ENCODE measurements around the gene CR2. TPM values are rescaled to one million over a fixed set of nuclear protein-coding genes. Genes with fewer than 3 reads are reported as not detected.
"Not testable (repeated sequence)": the region's sequence is repeated elsewhere in the genome, so short reads cannot be mapped to it uniquely, and the experiment has no call there.

CR2 gene
- total and polyA plus RNA-seq, 4 experiments from 2014 or later = 1.9 to 6.7 (median 3.9) TPM

DNA sequence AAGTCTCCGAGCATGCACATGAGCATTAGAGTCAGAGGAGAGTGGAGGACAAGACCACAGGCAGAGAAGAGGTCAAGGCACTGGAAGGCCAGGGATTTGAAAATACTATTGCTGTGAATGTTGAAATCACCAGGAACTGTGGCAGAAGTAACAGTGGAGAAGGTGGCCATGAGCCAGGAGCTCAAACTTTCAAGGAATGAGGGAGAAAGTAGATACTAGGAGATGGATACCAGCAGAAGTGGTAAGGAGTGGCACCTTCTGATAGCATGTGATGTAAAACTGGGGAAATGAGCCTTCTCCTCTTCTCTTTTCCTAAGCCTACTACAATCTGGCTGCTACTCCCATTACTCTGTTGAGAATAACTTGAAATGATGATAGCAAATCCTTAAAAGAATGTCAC is 40.0 kb downstream of the CR2 start:
- Histone ChIP-seq H3K4me1 (ENCODE audit: insufficient read depth, low read length) (peaks cover 6% of the 10 kb centered on the region), H3K27ac (ENCODE audit: low read depth, low read length) (no peak overlapping the region), H3K9me3 (ENCODE audit: control insufficient read depth in 1 of 2, low read length in 2 of 2) (no peaks in the 10 kb centered on the region), H3K27me3 (ENCODE audit: insufficient read depth, low read length) (peaks cover 6% of the 10 kb centered on the region), H3K36me3 (ENCODE audit: insufficient read depth, low read length) (no peaks in the 10 kb centered on the region), H3K4me3 (ENCODE audit: low read length in 2 of 2) (no peak overlapping the region)
- peaks cover 9 to 18% of the 10 kb centered on the region in 2 donors for H3K27me3 Mint-ChIP-seq
- ChIA-PET CTCF (ENCODE audit: partially characterized antibody) (no interaction called here), POLR2A (ENCODE audit: partially characterized antibody) (no interaction called here)
- intact Hi-C loops (cut with micrococcal nuclease) = no loop called here
- H3K4me3 Mint-ChIP-seq = no peak overlapping the region
- no peaks in the 10 kb centered on the region for H3K36me3 Mint-ChIP-seq
- DNase-seq = no peak
- H3K27ac Mint-ChIP-seq = no peak overlapping the region
- peaks cover 3 to 13% (median 10%) of the 10 kb centered on the region in 4 donors for H3K4me1 Mint-ChIP-seq
- H3K9me3 Mint-ChIP-seq = no peaks in the 10 kb centered on the region

DNA sequence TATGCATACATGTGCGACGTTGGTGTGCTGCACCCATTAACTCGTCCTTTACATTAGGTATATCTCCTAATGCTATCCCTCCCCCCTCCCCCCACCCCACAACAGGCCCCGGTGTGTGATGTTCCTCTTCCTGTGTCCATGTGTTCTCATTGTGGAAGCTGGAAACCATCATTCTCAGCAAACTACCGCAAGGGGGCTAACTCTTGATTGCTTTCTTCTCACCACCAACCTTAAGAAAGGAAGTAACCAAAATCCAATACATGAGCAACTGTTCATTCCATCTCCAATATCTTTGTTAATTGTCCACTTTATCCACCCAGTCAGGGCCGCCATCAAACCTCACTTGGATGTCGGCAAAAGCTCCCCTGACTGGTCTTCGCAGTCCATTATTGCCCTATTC is 41.2 kb downstream of the CR2 start:
- H3K4me3 ChIP-seq (ENCODE audit: low read length in 2 of 2); H3K9me3 ChIP-seq (ENCODE audit: control insufficient read depth in 1 of 2, low read length in 2 of 2); H3K36me3 ChIP-seq (ENCODE audit: insufficient read depth, low read length); intact Hi-C loops (cut with micrococcal nuclease); H3K27ac Mint-ChIP-seq; H3K9me3 Mint-ChIP-seq; H3K27me3 ChIP-seq (ENCODE audit: insufficient read depth, low read length); H3K36me3 Mint-ChIP-seq; H3K4me1 ChIP-seq (ENCODE audit: insufficient read depth, low read length); DNase-seq; H3K27ac ChIP-seq (ENCODE audit: low read depth, low read length): not testable (repeated sequence)
- ChIA-PET POLR2A (ENCODE audit: partially characterized antibody) (interaction anchor here (1.0 to 1.3 kb wide), 2 partner anchors 31 to 40 kb away, joined by 4 to 5 read pairs; no protein-coding TSS in a partner anchor), CTCF (ENCODE audit: partially characterized antibody) (interaction anchor here (0.9 to 2.0 kb wide), 3 partner anchors 41 to 411 kb away, joined by 5 to 12 read pairs (median 5); partner anchors contain the start of gene CR2)
- H3K27me3 Mint-ChIP-seq = peaks cover 11 to 20% of the 10 kb centered on the region in 2 donors
- H3K4me1 Mint-ChIP-seq = peaks cover 5 to 13% (median 11%) of the 10 kb centered on the region in 4 donors
- H3K4me3 Mint-ChIP-seq = peak overlapping the region in 5 of 8 donors; percentile 6 to 88 (median 81)

DNA sequence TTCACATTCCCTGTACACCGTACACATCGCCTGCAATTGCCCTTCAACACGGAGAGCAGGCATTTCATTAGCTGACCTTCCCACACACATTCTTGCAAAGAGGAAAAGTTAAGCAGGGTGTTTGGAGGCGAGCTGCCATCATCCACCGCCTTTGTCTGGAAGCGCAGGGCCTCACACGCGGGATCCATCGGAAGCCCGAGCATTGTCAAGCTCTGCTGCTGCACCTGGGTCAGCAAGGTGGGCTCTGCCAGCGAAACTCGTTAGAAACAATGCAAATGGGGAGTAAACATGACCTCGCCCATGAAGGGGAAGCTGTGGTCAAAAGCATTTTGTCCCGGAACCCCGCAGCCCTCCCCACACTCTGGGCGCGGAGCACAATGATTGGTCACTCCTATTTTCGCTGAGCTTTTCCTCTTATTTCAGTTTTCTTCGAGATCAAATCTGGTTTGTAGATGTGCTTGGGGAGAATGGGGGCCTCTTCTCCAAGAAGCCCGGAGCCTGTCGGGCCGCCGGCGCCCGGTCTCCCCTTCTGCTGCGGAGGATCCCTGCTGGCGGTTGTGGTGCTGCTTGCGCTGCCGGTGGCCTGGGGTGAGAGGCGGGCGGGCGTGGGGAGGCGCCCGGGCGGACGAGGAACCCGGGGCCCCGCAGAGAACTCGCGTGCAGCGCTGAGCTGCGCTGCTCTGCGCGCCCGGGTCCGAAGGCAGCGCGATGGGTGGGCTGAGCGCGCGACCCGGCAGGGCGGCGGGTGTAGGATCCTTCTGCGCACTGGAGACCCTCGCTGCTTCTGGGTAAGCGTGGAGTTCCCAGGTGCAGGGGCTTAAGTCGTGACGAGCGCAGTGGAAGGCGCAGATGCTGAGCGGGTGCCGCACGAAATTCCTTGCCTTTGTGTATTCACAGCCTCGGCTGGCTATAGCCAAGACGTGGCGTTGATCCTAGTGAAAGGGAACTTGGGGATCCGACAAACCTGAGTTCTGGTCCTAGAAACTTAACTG is 42.0 kb downstream of the CR2 start, which contains the start of gene CR1:
TSS of gene CR1 (plus strand) at position 357 of the 992 bp plus-strand sequence. CDS start at position 468, 111 bp downstream.
- Histone ChIP-seq H3K9me3 (ENCODE audit: control insufficient read depth in 1 of 2, low read length in 2 of 2) (no peaks in the 10 kb centered on the region), H3K36me3 (ENCODE audit: insufficient read depth, low read length) (no peaks in the 10 kb centered on the region), H3K27ac (ENCODE audit: low read depth, low read length) (no peak within 1 kb of the TSS), H3K4me1 (ENCODE audit: insufficient read depth, low read length) (peaks cover 6% of the 10 kb centered on the region), H3K4me3 (ENCODE audit: low read length in 2 of 2) (peak within 1 kb of the TSS in 1 of 2 donors; percentile 10), H3K27me3 (ENCODE audit: insufficient read depth, low read length) (peaks cover 6% of the 10 kb centered on the region)
- Mint-ChIP-seq H3K4me3 (peak within 1 kb of the TSS; percentile 76 to 88 (median 82)), H3K27ac (peak within 1 kb of the TSS in 5 of 7 donors; percentile 39 to 76 (median 58)), H3K9me3 (no peaks in the 10 kb centered on the region), H3K4me1 (peaks cover 5 to 13% (median 11%) of the 10 kb centered on the region in 4 donors), H3K27me3 (peaks cover 13 to 20% of the 10 kb centered on the region in 2 donors), H3K36me3 (no peaks in the 10 kb centered on the region)
- CTCF ChIA-PET (ENCODE audit: partially characterized antibody) = interaction anchor here (0.9 to 2.0 kb wide), 4 partner anchors 41 to 412 kb away, joined by 3 to 12 read pairs (median 5); partner anchors contain the start of genes C4BPB and CR2
- POLR2A ChIA-PET (ENCODE audit: partially characterized antibody) = interaction anchor here (0.7 to 1.3 kb wide), 4 partner anchors 32 to 42 kb away, joined by 3 to 5 read pairs (median 4); partner anchors contain the start of gene CR2
- DNase-seq = peak in 4 of 5 donors; percentile 17 to 42 (median 30)
- intact Hi-C loops (cut with micrococcal nuclease) = no loop called here

DNA sequence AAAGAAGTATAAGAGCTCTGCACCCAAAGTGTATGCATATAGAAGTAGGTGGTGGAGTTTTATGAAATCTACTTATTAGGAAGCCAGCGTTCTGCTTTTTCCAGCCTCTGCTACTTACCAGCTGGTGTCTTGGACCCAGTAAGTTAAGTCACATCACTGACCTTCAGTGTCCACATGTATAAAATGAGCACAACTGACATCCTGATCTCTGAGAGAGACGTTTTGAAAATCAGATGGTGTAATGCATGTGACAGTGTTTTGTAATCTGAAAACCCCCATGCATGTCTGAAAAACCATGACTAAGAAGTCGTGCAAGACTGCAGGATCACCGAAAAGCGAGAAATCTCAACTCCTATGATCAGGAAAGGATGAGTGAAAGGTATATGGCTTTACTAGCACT is 43.8 kb downstream of the CR2 start:
- Mint-ChIP-seq H3K36me3 (no peaks in the 10 kb centered on the region), H3K27me3 (peaks cover 15 to 26% of the 10 kb centered on the region in 2 donors), H3K27ac (no peak overlapping the region), H3K9me3 (no peaks in the 10 kb centered on the region), H3K4me1 (peaks cover 5 to 13% (median 11%) of the 10 kb centered on the region in 4 donors), H3K4me3 (peak overlapping the region in 2 of 8 donors; percentile 9 to 12)
- intact Hi-C loops (cut with micrococcal nuclease) = no loop called here
- ChIA-PET POLR2A (ENCODE audit: partially characterized antibody) (no interaction called here), CTCF (ENCODE audit: partially characterized antibody) (interaction anchor here (0.6 to 5.2 kb wide), 7 partner anchors 13 to 419 kb away, joined by 3 to 62 read pairs (median 6); partner anchors contain the start of gene CR2)
- H3K27ac ChIP-seq (ENCODE audit: low read depth, low read length) = no peak overlapping the region
- DNase-seq = no peak
- no peaks in the 10 kb centered on the region for H3K36me3 ChIP-seq (ENCODE audit: insufficient read depth, low read length)
- no peaks in the 10 kb centered on the region for H3K9me3 ChIP-seq (ENCODE audit: control insufficient read depth in 1 of 2, low read length in 2 of 2)
- H3K4me1 ChIP-seq (ENCODE audit: insufficient read depth, low read length) = peaks cover 6% of the 10 kb centered on the region
- peaks cover 6% of the 10 kb centered on the region for H3K27me3 ChIP-seq (ENCODE audit: insufficient read depth, low read length)
- H3K4me3 ChIP-seq (ENCODE audit: low read length in 2 of 2) = no peak overlapping the region

DNA sequence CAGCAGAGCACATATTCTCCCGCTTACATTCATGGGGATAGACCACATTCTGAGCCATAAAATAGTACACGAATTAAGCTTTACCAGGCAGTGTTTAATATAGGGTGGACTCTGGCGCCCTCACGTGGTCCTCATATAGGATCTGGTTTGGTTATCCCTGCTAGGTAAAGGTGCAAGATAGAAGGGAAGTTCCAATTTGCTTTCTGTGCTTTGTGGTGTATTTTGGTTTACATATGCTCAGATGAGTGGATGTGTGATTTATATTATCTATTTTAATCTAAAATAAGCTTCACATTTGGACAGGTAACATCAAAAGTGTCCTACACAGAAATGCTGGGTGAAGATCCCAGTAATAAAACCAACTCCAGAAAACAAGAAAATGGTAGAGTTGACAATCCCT is 45.4 kb downstream of the CR2 start:
- no peaks in the 10 kb centered on the region for H3K36me3 Mint-ChIP-seq
- ChIA-PET POLR2A (ENCODE audit: partially characterized antibody) (interaction anchor here (0.7 to 1.5 kb wide), 5 partner anchors 45 to 447 kb away, joined by 3 to 7 read pairs (median 5); partner anchors contain the start of genes CR2 and PFKFB2), CTCF (ENCODE audit: partially characterized antibody) (interaction anchor here (0.7 to 5.2 kb wide), 13 partner anchors 13 to 417 kb away, joined by 3 to 62 read pairs (median 4); partner anchors contain the start of gene CR2)
- peaks cover 6% of the 10 kb centered on the region for H3K27me3 ChIP-seq (ENCODE audit: insufficient read depth, low read length)
- H3K4me3 Mint-ChIP-seq = no peak overlapping the region
- H3K27ac ChIP-seq (ENCODE audit: low read depth, low read length) = no peak overlapping the region
- no peaks in the 10 kb centered on the region for H3K9me3 ChIP-seq (ENCODE audit: control insufficient read depth in 1 of 2, low read length in 2 of 2)
- DNase-seq = peak; percentile 62 to 68 (median 64)
- H3K27ac Mint-ChIP-seq = no peak overlapping the region
- H3K4me3 ChIP-seq (ENCODE audit: low read length in 2 of 2) = no peak overlapping the region
- peaks cover 19 to 30% of the 10 kb centered on the region in 2 donors for H3K27me3 Mint-ChIP-seq
- intact Hi-C loops (cut with micrococcal nuclease) = loop anchor here (1.0 kb wide), 4 partner anchors 45 to 422 kb away; partner anchors contain the start of gene CR2
- H3K36me3 ChIP-seq (ENCODE audit: insufficient read depth, low read length) = no peaks in the 10 kb centered on the region
- peaks cover 6% of the 10 kb centered on the region for H3K4me1 ChIP-seq (ENCODE audit: insufficient read depth, low read length)
- peaks cover 5 to 13% (median 11%) of the 10 kb centered on the region in 4 donors for H3K4me1 Mint-ChIP-seq
- H3K9me3 Mint-ChIP-seq = no peaks in the 10 kb centered on the region

DNA sequence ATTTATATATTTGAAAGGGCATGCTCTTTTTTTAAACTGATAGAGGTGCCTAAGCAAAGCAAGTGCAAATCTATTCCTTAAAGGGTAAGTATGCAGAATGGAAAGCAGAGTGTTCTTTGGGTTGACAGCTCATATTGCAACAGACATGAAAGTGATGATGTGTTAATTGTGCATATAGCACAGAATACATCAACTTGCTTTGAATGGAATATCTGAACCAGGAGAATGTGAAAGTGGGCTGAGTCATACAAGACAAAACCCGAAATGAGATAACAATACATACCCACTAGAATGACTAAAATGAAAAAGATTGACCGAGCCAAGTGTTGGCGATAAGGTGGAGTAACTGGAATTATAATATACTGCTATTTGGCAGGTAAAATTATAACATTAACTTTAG is 46.2 kb downstream of the CR2 start:
- Histone ChIP-seq H3K4me3 (ENCODE audit: low read length in 2 of 2) (no peak overlapping the region), H3K36me3 (ENCODE audit: insufficient read depth, low read length) (no peaks in the 10 kb centered on the region), H3K27ac (ENCODE audit: low read depth, low read length) (no peak overlapping the region), H3K27me3 (ENCODE audit: insufficient read depth, low read length) (peaks cover 6% of the 10 kb centered on the region), H3K9me3 (ENCODE audit: control insufficient read depth in 1 of 2, low read length in 2 of 2) (no peaks in the 10 kb centered on the region), H3K4me1 (ENCODE audit: insufficient read depth, low read length) (peaks cover 6% of the 10 kb centered on the region)
- DNase-seq = no peak
- Mint-ChIP-seq H3K27ac (no peak overlapping the region), H3K4me3 (no peak overlapping the region), H3K27me3 (peaks cover 19 to 29% of the 10 kb centered on the region in 2 donors), H3K4me1 (peaks cover 5 to 12% (median 11%) of the 10 kb centered on the region in 4 donors), H3K9me3 (no peaks in the 10 kb centered on the region), H3K36me3 (no peaks in the 10 kb centered on the region)
- intact Hi-C loops (cut with micrococcal nuclease) = no loop called here
- ChIA-PET CTCF (ENCODE audit: partially characterized antibody) (interaction anchor here (0.7 to 5.2 kb wide), 11 partner anchors 13 to 418 kb away, joined by 3 to 62 read pairs (median 4); partner anchors contain the start of genes C4BPB and CR2), POLR2A (ENCODE audit: partially characterized antibody) (interaction anchor here (1.4 to 1.5 kb wide), 3 partner anchors 46 to 417 kb away, joined by 5 to 7 read pairs (median 6); partner anchors contain the start of gene CR2)
